Prostate gland (tissue), 2 donors: ENCODE data around the gene CDRT4.

ENCODE experiments used
- POLR2A ChIP-seq: fragments of 450-650 bp; IDR thresholded peaks from one replicate; pipeline ENCODE4 v1.6.1; 2016; ENCODE audit warnings: antibody characterized with exemption, mild to moderate bottlenecking
- TF ChIP-seq, protein P1 (sequence below), 4 experiments: fragments of 200-600 bp in 2 of 4; fragments of 450-650 bp in 2 of 4; sonication (generic) in 2 of 4; IDR thresholded peaks; 1 replicate in 3 of 4; 2 replicates in 1 of 4; pipeline ENCODE4 v1.5.1; 2016 to 2019; ENCODE audit warnings: antibody characterized with exemption in 4 of 4, mild to moderate bottlenecking in 2 of 4, moderate library complexity in 2 of 4

DNA sequence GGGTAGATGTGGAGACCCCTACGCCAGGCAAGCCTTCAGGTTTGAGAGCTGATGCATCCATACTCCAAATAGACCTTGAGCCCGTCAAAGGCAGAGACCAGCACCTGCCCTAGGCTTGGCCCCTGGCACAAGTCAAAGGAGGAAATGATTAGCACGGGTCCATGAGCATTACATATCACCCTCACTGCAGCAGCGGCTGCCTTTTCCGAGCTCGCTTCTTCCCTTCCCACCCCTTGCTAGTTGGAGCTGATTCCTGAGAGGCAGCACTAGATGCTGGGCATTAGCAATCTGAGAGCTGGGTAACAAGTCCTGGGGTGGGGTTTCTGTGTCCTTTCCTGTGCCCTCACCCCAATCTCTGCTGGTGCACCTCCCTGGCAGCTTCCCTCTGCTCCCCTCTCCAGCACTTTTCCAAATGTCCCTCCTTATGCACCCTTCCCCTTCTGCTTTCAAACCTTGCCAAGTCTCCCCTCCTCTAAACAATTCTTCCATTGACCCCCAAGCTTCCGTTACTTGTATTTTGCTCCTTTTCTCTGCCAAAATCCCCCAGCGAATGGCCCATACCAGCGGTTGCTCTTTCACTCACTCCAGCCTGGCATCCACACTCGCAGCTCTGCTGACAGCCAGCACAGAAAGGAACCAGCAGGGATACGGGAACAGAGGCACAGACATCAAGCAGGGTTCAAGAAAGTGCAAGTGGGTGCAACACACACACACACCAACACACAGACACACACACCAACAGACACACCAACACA is 3.0 kb downstream of the CDRT4 start:
- TF ChIP-seq, protein P1, sequence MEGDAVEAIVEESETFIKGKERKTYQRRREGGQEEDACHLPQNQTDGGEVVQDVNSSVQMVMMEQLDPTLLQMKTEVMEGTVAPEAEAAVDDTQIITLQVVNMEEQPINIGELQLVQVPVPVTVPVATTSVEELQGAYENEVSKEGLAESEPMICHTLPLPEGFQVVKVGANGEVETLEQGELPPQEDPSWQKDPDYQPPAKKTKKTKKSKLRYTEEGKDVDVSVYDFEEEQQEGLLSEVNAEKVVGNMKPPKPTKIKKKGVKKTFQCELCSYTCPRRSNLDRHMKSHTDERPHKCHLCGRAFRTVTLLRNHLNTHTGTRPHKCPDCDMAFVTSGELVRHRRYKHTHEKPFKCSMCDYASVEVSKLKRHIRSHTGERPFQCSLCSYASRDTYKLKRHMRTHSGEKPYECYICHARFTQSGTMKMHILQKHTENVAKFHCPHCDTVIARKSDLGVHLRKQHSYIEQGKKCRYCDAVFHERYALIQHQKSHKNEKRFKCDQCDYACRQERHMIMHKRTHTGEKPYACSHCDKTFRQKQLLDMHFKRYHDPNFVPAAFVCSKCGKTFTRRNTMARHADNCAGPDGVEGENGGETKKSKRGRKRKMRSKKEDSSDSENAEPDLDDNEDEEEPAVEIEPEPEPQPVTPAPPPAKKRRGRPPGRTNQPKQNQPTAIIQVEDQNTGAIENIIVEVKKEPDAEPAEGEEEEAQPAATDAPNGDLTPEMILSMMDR (IDR thresholded peaks at IDR 0.05) = no peak
- TF ChIP-seq POLR2A = no peak
